K562 (cell line): ENCODE measurements around the gene SHANK1. TPM values are rescaled to one million over a fixed set of nuclear protein-coding genes. Genes with fewer than 3 reads are reported as not detected.

Experiments used
- ASH1L ChIP-seq: fragments of 450-650 bp; IDR thresholded peaks from 2 replicates; pipeline ENCODE4 v1.6.1; 2018; ENCODE audit warnings: borderline replicate concordance, mild to moderate bottlenecking, low read depth; ENCODE audit not compliant: partially characterized antibody
- ATF1 ChIP-seq, 2 experiments: fragments of 450-650 bp in 1 of 2; IDR thresholded peaks; 2 replicates each; pipeline ENCODE4 v1.6.1; 2016; ENCODE audit warnings: missing compliant biosample characterization in 1 of 2, missing genetic modification characterization in 1 of 2
- CBX5 ChIP-seq: IDR thresholded peaks from 2 replicates; pipeline ENCODE4 v1.6.1; 2014; ENCODE audit warnings: low read depth, borderline replicate concordance
- CC2D1A ChIP-seq: fragments of 450-650 bp; IDR thresholded peaks from 2 replicates; pipeline ENCODE4 v1.6.1; 2017; ENCODE audit warnings: mild to moderate bottlenecking
- CREB1 ChIP-seq, 2 experiments: sonication (generic) in 1 of 2; formaldehyde crosslinking in 1 of 2; IDR thresholded peaks; 2 replicates each; pipeline versions ENCODE4 v1.6.1 to v1.8.0; 2012 to 2022; ENCODE audit warnings: inconsistent platforms in 1 of 2, mild to moderate bottlenecking in 1 of 2, missing genetic modification reagents in 1 of 2, moderate library complexity in 1 of 2
- DIDO1 ChIP-seq: fragments of 450-650 bp; IDR thresholded peaks from 2 replicates; pipeline ENCODE4 v1.6.1; 2016; ENCODE audit warnings: low read depth, missing biosample characterization, missing genetic modification characterization
- EP300 ChIP-seq: IDR thresholded peaks from 2 replicates; pipeline ENCODE4 v1.6.1; 2012; ENCODE audit warnings: low read length, improper control_type of control experiment
- IRF9 ChIP-seq: fragments of 450-650 bp; IDR thresholded peaks from 2 replicates; pipeline ENCODE4 v1.6.1; 2016; ENCODE audit warnings: missing biosample characterization, missing genetic modification characterization
- KDM4B ChIP-seq, 2 experiments: fragments of 450-650 bp in 1 of 2; sonication (generic) in 1 of 2; IDR thresholded peaks; 2 replicates each; pipeline ENCODE4 v1.6.1; 2016 to 2017; ENCODE audit warnings: borderline replicate concordance in 2 of 2, antibody characterized with exemption in 1 of 2, low read depth in 1 of 2, mild to moderate bottlenecking in 1 of 2
- MAFF ChIP-seq: IDR thresholded peaks from 2 replicates; pipeline ENCODE4 v1.6.1; 2012; ENCODE audit warnings: low read length, improper control_type of control experiment
- NFXL1 ChIP-seq: fragments of 450-650 bp; formaldehyde crosslinking; IDR thresholded peaks from 2 replicates; pipeline ENCODE4 v1.4.0; 2021; ENCODE audit warnings: mild to moderate bottlenecking
- NUFIP1 ChIP-seq: fragments of 450-650 bp; IDR thresholded peaks from 2 replicates; pipeline ENCODE4 v1.6.1; 2018; ENCODE audit not compliant: partially characterized antibody
- PHF20 ChIP-seq: fragments of 450-650 bp; IDR thresholded peaks from 2 replicates; pipeline ENCODE4 v1.6.1; 2018; ENCODE audit not compliant: partially characterized antibody
- PKNOX1 ChIP-seq: fragments of 450-650 bp; IDR thresholded peaks from 2 replicates; pipeline ENCODE4 v1.6.1; 2016
- POLR3A ChIP-seq: IDR thresholded peaks from 2 replicates; pipeline ENCODE4 v1.6.1; 2011; ENCODE audit warnings: borderline replicate concordance, mild to moderate bottlenecking, moderate library complexity; ENCODE audit not compliant: insufficient read length, insufficient read depth; ENCODE audit errors: extremely low read depth
- RAD21 ChIP-seq, 2 experiments: fragments of 250-450 bp in 1 of 2; fragments of 450-650 bp in 1 of 2; sonication (Bioruptor Pico) in 1 of 2; formaldehyde crosslinking in 1 of 2; IDR thresholded peaks in 1 of 2; conservative IDR thresholded peaks in 1 of 2; 2 replicates each; pipeline versions ENCODE4 v1.4.0 to v1.8.0; 2020 to 2022; ENCODE audit warnings: mild to moderate bottlenecking in 2 of 2, moderate library complexity in 1 of 2
- RBM39 ChIP-seq: fragments of 200-400 bp; formaldehyde crosslinking; optimal IDR thresholded peaks from 2 replicates; pipeline ENCODE3; 2018; ENCODE audit warnings: low read depth, low read length
- RNF2 ChIP-seq: sonication (generic); IDR thresholded peaks from 2 replicates; pipeline ENCODE4 v1.6.1; 2016
- SAP30 ChIP-seq: fragments of 200-600 bp; sonication (generic); IDR thresholded peaks from 2 replicates; pipeline ENCODE4 v1.6.1; 2012; ENCODE audit warnings: borderline replicate concordance, low read depth, mild to moderate bottlenecking, moderate library complexity, low read length, control low read depth, inconsistent platforms; ENCODE audit not compliant: insufficient read depth, poor library complexity, severe bottlenecking
- SETDB1 ChIP-seq: IDR thresholded peaks from one replicate; pipeline ENCODE4 v1.6.1; 2012; ENCODE audit warnings: low read length, control low read depth, inconsistent platforms
- TFAM ChIP-seq: fragments of 250-450 bp; sonication (Bioruptor Pico); conservative IDR thresholded peaks from 2 replicates; pipeline ENCODE4 v1.5.0; 2021; ENCODE audit warnings: mild to moderate bottlenecking, moderate library complexity
- THRB ChIP-seq: fragments of 450-650 bp; formaldehyde crosslinking; conservative IDR thresholded peaks from 2 replicates; pipeline ENCODE4 v1.4.0; 2022; ENCODE audit warnings: mild to moderate bottlenecking, missing genetic modification characterization
- ZNF354B ChIP-seq: fragments of 250-450 bp; sonication (Bioruptor Pico); IDR thresholded peaks from 2 replicates; pipeline ENCODE4 v1.4.0; 2020
- ZNF655 ChIP-seq: fragments of 250-450 bp; sonication (Bioruptor Pico); IDR thresholded peaks from 2 replicates; pipeline ENCODE4 v1.5.0; 2021
- polyA plus RNA-seq, 8 experiments: library from polyadenylated mRNA; depleted of rRNA in 4 of 8; stranded (reverse) in 5 of 8; unstranded in 3 of 8; fragments of >200 nt; fragmentation: Nextera tagmentation in 2 of 8; fragmentation: Illumina TruSeq in 1 of 8; extraction: Ambion mirVana in 2 of 8; extraction: Trizol in 1 of 8; gene quantifications; 2 replicates each; pipeline versions ENCODE4 v1.2.1 to v1.2.3, GENCODE V29; 2011 to 2014; ENCODE audit warnings: inconsistent platforms in 1 of 8, missing spikeins in 1 of 8
- total RNA-seq, 7 experiments: library from RNA; depleted of rRNA in 6 of 7; stranded (reverse); fragments of >200 nt in 6 of 7; fragmentation: Illumina TruSeq in 2 of 7; extraction: Trizol in 2 of 7; gene quantifications; 2 replicates each; pipeline versions ENCODE4 v1.2.1 to v1.2.3, GENCODE V29; 2011 to 2021; ENCODE audit warnings: low replicate concordance in 1 of 7

Gene SHANK1
- total and polyA plus RNA-seq, 9 of the 15 experiments (the other 6 are each of a cell fraction or from before 2014, with no cell fraction given), result 0.33 to 1.3 (median 0.55) TPM; not detected in 2

- TF ChIP-seq NFXL1 (CRISPR knock-in tag) (no peak), NUFIP1 (no peak), RNF2 (0 out of 2 replicates have a peak, but pooled peaks have one; percentile 62), SAP30 (no peak), RAD21 (CRISPR knock-in tag; conservative IDR thresholded peaks at IDR 0.05 in 1 of 2, IDR thresholded peaks at IDR 0.05 in 1 of 2) (no peak), PKNOX1 (no peak), ATF1 (CRISPR knock-in tag; IDR thresholded peaks at IDR 0.05) (no peak), ATF1 (tag; IDR thresholded peaks at IDR 0.05) (no peak; the same call in 1 of the 2 replicates), RBM39 (no peak), ASH1L (no peak), DIDO1 (tag) (no peak), TFAM (CRISPR knock-in tag) (no peak), ZNF354B (CRISPR knock-in tag) (no peak), KDM4B (IDR thresholded peaks at IDR 0.05; ENCODE audit: borderline replicate concordance in 2 of 2, low read depth in 1 of 2) (no peak), CBX5 (no peak), POLR3A (no peak), MAFF (no peak), THRB (no peak), CREB1 (IDR thresholded peaks at IDR 0.05) (no peak), CREB1 (CRISPR knock-in tag; IDR thresholded peaks at IDR 0.05) (no peak; the same call in 1 of the 2 replicates), EP300 (no peak), SETDB1 (no peak), PHF20 (no peak), CC2D1A (no peak), IRF9 (tag) (no peak), ZNF655 (no peak)
Observed at GRCh38 chr19:50723735-50724521, 4.3 kb upstream of the SHANK1 start (continued).
